CD4-positive, alpha-beta T cell treated with Interferon alpha-2 for 1 hour (primary cell): ENCODE results near the gene OSBPL10.

Source experiments
- DNase-seq, 2 donors: peaks; one replicate each; pipeline ENCODE4 v3.0.0-alpha.2; 2020 to 2022

The OSBPL10 gene

GRCh38 chr3:31919528-31919927, 61.5 kb downstream of the OSBPL10 start:
- no peak for DNase-seq

DNA sequence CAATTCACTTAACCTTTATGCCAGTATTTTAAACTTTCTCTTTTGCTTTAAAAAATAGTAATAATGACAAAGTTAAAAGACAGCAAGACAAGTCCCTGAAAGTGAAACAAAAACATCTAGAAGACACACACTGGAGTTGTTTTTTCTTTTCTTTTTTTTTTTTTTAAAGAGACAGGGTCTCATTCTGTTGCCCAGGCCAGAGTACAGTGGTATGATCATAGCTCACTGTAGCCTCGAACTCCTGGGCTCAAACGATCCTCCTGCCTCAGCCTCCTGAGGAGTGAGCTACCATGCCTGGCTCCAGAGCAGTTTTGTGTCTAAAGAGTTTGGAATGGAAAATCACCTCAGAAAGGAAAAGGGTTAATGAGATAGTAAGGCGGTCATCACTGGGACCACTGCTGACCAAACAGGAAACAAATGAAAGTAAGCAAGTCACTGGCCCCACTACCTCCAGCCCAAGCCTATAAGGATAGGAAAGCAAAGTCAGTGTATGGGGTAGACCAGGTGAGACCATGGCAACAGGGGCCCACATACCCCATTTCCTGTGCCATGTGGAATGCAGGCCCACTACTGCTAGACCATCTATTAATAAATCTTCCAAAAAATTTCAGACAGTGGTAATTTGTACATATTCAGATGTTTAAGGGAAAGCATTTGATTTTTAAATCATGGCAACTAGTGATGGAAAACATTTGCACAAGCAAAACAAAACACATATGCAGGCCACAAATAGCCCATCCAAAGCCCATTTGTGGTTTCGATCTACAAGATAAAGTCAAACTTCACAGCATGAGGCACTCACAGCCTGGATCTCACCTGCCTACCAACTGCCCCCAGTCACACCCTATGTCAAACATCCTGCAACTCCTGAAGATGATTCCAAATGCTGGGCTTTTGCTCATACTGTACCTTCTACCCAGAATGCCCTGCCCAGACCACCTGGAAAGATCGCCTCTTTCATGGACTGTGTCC, 62.6 kb downstream of the OSBPL10 start:
- DNase-seq, result no peak

DNA sequence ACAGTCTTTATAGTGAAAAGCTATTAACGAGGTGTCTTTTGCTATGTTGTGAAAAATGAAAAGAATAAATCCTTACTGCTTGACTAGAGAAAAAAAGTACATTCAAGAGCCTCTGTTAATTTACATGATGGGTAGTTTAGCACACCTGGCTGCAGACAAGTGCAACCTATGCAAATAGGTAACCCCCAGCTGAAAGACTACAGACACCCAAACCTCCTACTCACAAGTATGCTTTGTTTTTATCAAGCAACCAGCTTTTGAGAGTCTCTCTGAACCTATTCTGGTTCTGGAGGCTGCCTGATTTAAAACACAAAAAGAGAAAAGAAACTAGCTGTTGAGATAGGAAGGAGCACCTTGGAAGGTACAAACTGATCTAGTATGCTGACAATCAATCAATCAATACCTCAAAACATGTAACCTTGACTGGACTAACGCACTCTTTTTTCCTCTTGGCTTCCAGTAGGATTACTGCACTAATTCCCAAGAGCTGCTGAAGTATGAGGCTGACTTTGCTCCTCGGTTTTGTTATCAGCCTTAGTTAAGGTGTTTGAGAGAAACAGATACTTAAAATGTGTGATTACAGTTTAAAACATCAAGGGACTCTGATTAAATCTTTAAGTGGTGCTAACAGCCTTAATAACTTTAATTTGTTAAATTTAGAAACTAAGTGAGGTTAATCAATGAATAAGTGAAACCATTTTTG, 63.6 kb downstream of the OSBPL10 start:
- DNase-seq, result no peak

GRCh38 chr3:31911643-31912042, 69.4 kb downstream of the OSBPL10 start:
- DNase-seq, result no peak

DNA sequence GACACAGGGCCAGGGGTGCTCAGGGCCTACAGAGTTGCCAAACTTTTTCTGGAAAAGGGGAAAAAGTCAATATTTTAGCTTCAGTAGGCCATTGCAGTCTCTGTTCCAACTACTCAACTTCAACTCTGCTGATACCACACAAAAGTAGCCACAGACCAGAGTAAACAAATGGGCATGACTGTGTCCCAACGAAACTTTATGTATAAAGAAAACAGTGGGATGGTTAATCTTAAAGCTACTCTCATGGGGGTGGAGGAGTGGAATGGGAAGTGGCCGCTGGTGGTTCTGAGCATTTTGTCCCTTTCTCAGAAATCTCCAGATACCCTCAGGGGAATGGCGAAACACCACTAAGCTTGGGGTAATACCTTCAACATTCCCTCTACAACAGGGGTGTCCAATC, 69.9 kb downstream of the OSBPL10 start:
- DNase-seq, result no peak

DNA sequence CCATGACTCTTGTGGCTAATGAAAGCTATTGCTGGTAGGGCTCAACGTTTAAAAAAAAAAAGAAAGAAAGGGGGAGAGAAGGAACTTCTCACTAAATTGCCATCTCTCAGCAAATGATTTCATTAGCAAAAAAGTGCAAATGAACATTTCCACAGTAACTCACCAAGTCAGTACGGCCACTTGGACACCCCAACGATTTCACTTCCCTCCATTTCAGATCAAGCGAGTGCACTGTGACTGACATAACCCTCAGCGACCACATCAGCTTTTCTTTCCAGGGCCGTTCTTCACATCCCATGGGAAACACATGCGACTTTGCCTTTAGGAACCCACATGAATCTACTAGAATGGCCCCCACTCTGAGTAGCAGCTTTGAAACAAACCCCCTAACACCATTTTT, 71.6 kb downstream of the OSBPL10 start:
- no peak for DNase-seq

- DNase-seq, result no peak
These were observed 72.5 kb downstream of the OSBPL10 start for GRCh38 chr3:31908391-31909097.

- DNase-seq, result no peak
These were observed 74.9 kb downstream of the OSBPL10 start for GRCh38 chr3:31906182-31906581.

DNA sequence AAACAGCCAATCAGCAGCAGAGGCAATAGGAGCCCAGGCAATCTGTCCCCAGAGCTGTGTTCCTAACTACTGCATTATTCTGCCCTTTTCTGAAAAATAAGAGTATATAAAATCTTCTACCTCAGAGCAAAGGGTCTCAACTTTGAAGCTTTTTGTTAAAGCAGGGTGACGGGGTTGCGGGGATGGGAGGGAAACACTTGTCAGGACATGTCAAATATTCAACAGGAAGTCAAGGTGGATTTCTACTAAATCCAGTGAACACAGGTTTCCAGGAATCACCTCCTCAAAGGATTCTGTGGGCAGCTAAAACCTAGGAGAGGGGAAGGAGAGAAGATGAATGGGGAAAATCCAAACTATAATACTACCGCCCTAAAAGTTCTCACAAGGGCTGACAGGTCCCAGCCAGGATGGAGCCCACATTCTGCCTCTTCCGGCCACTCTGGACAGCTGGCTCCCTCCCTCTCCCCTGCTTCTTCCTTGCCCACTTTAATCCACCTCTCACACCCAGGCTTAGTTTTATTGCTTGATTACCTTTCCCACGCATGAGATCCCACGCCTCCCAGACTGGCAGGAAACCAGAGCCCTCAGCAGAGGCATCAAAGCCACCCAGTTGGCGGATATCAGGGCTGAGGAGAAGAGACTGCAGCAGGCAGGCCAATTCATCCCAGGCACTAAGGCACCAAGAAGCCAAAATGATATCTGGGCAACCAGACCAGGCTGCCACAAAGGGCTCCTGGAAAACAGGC, 77.2 kb downstream of the OSBPL10 start:
- no peak for DNase-seq

- no peak for DNase-seq
These were observed 80.5 kb downstream of the OSBPL10 start for GRCh38 chr3:31900583-31900982.

DNA sequence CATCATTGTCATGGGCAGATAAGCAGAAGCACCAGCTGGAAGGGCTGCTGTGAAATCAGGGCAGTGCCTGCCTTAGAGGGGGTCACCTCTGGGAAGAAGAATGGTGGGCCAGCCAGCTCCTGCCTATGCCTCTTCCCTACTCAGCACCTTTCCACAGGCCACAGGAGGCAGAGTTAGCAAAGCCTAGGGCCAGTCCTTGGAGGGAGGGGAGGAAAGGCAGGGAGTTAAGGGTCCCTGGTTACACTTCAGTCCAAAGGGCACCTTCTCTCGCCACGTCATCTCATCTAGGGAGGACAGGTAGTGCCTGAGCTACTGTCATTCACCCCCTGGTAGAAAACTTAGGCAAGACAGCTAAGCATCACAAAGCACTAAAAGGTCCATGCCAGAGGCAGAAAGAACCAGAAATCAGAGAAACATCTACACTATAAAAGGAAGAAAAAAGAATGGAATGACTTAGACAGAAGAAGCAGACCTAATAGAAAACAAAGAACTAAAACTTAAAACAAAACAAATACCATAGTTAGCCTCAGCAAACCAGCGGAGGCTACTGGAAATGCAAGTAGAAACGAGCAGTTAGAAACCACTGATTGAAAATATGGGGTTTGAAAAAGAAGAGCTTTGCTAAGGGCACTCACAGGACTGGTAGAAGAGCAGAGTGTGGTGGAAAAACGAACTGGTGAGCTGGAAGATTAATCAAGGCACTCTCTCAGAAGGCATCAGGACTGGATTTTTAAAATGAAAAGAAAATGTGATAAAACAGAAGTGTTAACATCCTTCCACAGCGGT, 84.2 kb downstream of the OSBPL10 start:
- no peak for DNase-seq

DNA sequence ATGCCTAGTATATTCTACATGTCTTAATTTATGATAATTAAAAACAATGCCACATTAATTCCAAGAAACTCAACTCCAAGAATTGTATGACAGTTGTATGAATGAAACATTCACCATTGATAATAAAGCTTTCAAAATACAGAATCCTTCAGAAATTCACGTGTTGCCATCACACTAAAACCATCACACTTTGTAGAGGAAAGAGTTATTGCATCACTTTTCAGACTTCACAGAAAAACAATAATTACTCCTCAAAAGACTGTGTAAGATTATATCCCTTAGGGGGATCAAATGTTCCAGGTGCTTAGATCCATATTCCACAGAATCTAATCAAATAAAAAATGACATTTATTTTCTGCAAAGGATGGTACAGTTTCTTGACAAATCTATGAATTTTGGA, 85.0 kb downstream of the OSBPL10 start:
- DNase-seq, result no peak

DNA sequence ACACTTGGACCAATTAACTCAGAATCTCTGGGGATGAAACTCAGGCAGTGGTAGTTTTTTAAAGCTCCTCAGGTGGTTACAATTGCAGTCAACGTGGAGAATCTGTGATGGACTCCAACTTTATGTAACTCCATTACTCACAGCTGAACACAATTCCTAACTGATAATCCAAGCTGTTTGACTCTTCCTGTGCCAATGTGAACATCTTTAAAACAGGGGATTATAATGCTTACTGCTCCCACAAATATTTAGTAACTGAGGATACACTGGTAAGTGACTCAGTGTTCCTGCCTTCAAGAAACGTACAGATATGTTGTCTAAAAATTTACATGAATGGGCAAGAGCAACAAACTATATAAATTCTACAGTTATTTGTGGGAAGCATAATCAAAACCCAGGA, 85.6 kb downstream of the OSBPL10 start:
- no peak for DNase-seq

DNA sequence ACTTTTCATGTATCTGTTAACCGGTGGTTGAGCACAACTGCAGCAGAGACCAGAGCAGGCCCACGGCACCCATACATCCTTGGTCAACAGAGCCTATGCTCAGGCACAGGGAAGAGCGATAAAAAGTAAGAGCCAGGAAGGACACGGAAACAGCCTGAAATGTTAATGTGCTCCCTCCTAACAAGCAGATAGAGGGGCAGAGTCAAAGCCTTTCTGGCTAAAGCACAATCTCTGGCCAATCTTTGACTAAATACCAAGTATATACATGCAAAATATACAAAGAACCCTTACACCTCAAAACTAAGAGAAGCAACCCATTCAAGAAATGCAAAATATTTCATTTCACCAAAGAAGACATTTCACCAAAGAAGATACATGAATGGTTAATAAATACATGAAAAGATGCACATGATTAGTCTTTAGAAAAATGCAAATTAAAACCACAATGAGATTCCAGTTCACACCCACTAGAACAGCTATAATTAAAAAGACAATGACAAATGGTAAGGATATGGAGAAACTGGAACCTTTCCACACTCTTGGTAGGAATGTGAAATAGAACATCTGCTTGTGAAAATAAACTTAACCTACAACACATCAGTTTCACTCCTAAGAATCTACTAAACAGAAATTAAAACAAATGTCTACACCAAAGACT, 88.0 kb downstream of the OSBPL10 start:
- DNase-seq, result no peak

DNA sequence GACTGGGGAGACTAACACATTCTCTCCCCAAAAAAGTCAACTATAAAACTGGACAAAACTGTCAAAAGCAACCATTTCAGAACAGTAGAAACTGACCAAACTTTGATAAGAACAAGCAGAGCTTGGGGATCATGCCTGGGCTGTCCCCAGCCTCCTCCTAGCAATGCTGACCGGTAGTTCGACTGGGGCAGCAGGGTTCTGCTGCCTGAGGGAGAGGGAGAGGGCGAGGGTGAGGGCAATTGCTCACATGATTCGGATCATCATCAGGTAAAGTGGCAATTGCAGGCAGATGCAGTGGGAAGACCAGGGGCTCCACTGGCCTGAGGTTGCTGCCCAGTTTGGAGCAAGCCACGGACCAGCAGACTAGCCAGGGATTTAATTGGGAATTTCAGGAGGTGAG, 88.6 kb downstream of the OSBPL10 start:
- no peak for DNase-seq

DNA sequence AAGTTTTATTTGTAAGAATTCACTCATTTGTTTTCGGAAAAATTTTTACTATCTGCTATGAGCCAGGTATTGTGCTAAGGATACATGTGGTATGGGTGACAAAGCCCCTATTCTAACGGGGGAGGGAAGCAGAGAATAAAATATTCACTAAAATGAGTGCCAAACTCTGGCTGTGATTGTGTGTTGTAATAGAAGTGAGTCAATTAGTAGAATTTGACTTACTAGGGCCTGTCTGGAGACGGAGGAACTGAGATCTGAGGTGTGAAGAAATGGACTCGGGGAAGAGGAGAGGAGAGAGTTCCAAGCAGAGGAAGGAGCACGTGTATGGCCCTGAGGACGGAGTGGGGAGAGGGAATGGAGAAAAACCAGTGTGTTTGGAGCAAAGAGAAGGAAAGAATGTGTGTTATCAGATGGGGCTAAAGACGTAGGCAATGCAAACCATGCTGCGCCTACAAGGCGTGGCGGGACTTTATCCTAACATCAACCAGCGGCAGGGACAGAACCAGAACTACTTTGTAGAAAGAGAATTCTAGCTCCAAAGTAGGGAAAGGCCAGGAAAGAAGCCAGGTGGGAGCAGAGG, 89.1 kb downstream of the OSBPL10 start:
- no peak for DNase-seq

- DNase-seq, result no peak
These were observed 90.2 kb downstream of the OSBPL10 start for GRCh38 chr3:31890742-31891469.

DNA sequence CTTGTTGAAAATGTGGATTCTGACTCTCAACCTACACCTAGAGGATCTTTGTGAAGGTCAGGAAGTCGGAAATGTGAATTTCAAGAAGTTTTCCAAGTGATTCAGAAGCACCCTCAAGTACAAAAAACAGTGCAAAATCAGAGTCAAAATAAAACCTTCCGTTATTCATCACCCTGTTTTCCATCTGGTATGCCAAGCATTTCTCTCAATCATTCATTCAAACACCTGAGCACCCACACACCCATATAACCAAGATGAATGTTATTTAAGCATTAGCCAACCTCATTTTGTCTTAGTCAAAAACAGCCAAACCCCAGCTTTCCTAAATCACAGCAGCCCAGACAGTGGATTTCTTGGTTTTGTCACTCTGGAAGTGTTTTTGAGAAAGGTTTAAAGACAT, 91.1 kb downstream of the OSBPL10 start:
- DNase-seq, result no peak

GRCh38 chr3:31885235-31885634, 95.8 kb downstream of the OSBPL10 start:
- no peak for DNase-seq

- DNase-seq, result no peak
These were observed 96.8 kb downstream of the OSBPL10 start for GRCh38 chr3:31884251-31884650.
